GM12801 (cell line): ENCODE measurements around the gene HMGN4.

ENCODE experiments used
- CTCF ChIP-seq: IDR thresholded peaks from one replicate; pipeline ENCODE4 v1.5.1; 2011; ENCODE audit warnings: control low read depth; ENCODE audit not compliant: insufficient read length; ENCODE audit errors: extremely low read depth

HMGN4 gene

GRCh38 chr6:26530203-26530602 lies 8.0 kb upstream of the HMGN4 start:
- TF ChIP-seq CTCF: no peak

GRCh38 chr6:26531897-26532296 lies 6.3 kb upstream of the HMGN4 start:
- no peak for TF ChIP-seq CTCF

- no peak for TF ChIP-seq CTCF
These were observed 5.3 kb upstream of the HMGN4 start for GRCh38 chr6:26532699-26533531.

GRCh38 chr6:26533532-26533931 lies 4.6 kb upstream of the HMGN4 start:
- TF ChIP-seq CTCF: no peak

GRCh38 chr6:26534681-26535465 lies 3.3 kb upstream of the HMGN4 start:
- no peak for TF ChIP-seq CTCF

GRCh38 chr6:26536571-26537159 lies 1.5 kb upstream of the HMGN4 start:
- TF ChIP-seq CTCF: no peak

- no peak for TF ChIP-seq CTCF
These were observed 863 bp upstream of the HMGN4 start for GRCh38 chr6:26537160-26537845.
